Midbrain (tissue), 1 donor: Measurements from ENCODE around the gene KRT16.
"Not testable (repeated sequence)": the region's sequence is repeated elsewhere in the genome, so short reads cannot be mapped to it uniquely, and the experiment has no call there.

ENCODE experiments used
- DNase-seq: peaks from one replicate; lab custom pipeline; 2025; lab: John Stamatoyannopoulos, UW

Gene KRT16

GRCh38 chr17:41614767-41615166, 2.2 kb upstream of the KRT16 start:
- not testable (repeated sequence) for DNase-seq

- DNase-seq: no peak
Measured at GRCh38 chr17:41614098-41614497, 1.5 kb upstream of the KRT16 start.

- no peak for DNase-seq
Measured at GRCh38 chr17:41613277-41614082, 913 bp upstream of the KRT16 start.

- DNase-seq: no peak
Measured at GRCh38 chr17:41610965-41611640, 1.5 kb downstream of the KRT16 start.

- DNase-seq: not testable (repeated sequence)
Measured at GRCh38 chr17:41610061-41610517, 2.5 kb downstream of the KRT16 start.

- not testable (repeated sequence) for DNase-seq
Measured at GRCh38 chr17:41606930-41607329, 5.6 kb downstream of the KRT16 start.

GRCh38 chr17:41602524-41602923, 10.0 kb downstream of the KRT16 start:
- DNase-seq: no peak

GRCh38 chr17:41600318-41600717, 12.2 kb downstream of the KRT16 start:
- DNase-seq: no peak

GRCh38 chr17:41599680-41600079, 12.9 kb downstream of the KRT16 start:
- no peak for DNase-seq

GRCh38 chr17:41595585-41595984, 17.0 kb downstream of the KRT16 start:
- no peak for DNase-seq

GRCh38 chr17:41594363-41594915, 18.1 kb downstream of the KRT16 start:
- no peak for DNase-seq

- no peak for DNase-seq
Measured at GRCh38 chr17:41593306-41593981, 19.1 kb downstream of the KRT16 start.

GRCh38 chr17:41592601-41593305, 19.8 kb downstream of the KRT16 start:
- no peak for DNase-seq

- DNase-seq: no peak
Measured at GRCh38 chr17:41589301-41589700, 23.3 kb downstream of the KRT16 start.

- no peak for DNase-seq
Measured at GRCh38 chr17:41588126-41588810, 24.3 kb downstream of the KRT16 start.

GRCh38 chr17:41586863-41587495, 25.6 kb downstream of the KRT16 start, which contains the start of gene KRT14:
KRT14 (minus strand) TSS chr17:41586895; CDS start chr17:41586834, 61 bp downstream.
- DNase-seq: no peak

GRCh38 chr17:41585301-41586056, 27.1 kb downstream of the KRT16 start:
- DNase-seq: no peak

GRCh38 chr17:41584331-41584927, 28.1 kb downstream of the KRT16 start:
- not testable (repeated sequence) for DNase-seq
